Suppressor macrophage treated with lipopolysaccharide for 4 hours (primary cell): ENCODE data around the gene MYO1D.
A peak's percentile ranks its signal among the peaks of the same experiment; 100 is the strongest.
"Not testable (repeated sequence)": the region's sequence is repeated elsewhere in the genome, so short reads cannot be mapped to it uniquely, and the experiment has no call there.

Experiments used
- DNase-seq: peaks from one replicate; pipeline ENCODE4 v3.0.0-alpha.2; 2020

Gene MYO1D

GRCh38 chr17:32658470-32659418 lies 218.2 kb downstream of the MYO1D start:
- no peak for DNase-seq

- no peak for DNase-seq
Observed at GRCh38 chr17:32656886-32657285, 220.0 kb downstream of the MYO1D start.

- DNase-seq = peak; percentile 6
Observed at GRCh38 chr17:32654324-32654723, 222.6 kb downstream of the MYO1D start.

- no peak for DNase-seq
Observed at GRCh38 chr17:32651084-32651483, 225.8 kb downstream of the MYO1D start.

- no peak for DNase-seq
Observed at GRCh38 chr17:32648450-32648849, 228.5 kb downstream of the MYO1D start.

GRCh38 chr17:32646941-32647340 lies 230.0 kb downstream of the MYO1D start:
- no peak for DNase-seq

GRCh38 chr17:32641514-32641913 lies 235.4 kb downstream of the MYO1D start:
- not testable (repeated sequence) for DNase-seq

GRCh38 chr17:32636598-32637218 lies 240.2 kb downstream of the MYO1D start:
- no peak for DNase-seq

GRCh38 chr17:32634167-32634566 lies 242.8 kb downstream of the MYO1D start:
- DNase-seq = no peak

- no peak for DNase-seq
Observed at GRCh38 chr17:32631341-32632096, 245.4 kb downstream of the MYO1D start.

GRCh38 chr17:32629563-32630190 lies 247.2 kb downstream of the MYO1D start:
- DNase-seq = no peak

- no peak for DNase-seq
Observed at GRCh38 chr17:32628271-32629044, 248.5 kb downstream of the MYO1D start.

- no peak for DNase-seq
Observed at GRCh38 chr17:32627239-32627996, 249.5 kb downstream of the MYO1D start.

GRCh38 chr17:32626379-32626791 lies 250.5 kb downstream of the MYO1D start:
- no peak for DNase-seq

GRCh38 chr17:32625971-32626370 lies 251.0 kb downstream of the MYO1D start:
- DNase-seq = no peak

- no peak for DNase-seq
Observed at GRCh38 chr17:32623196-32623595, 253.7 kb downstream of the MYO1D start.

- no peak for DNase-seq
Observed at GRCh38 chr17:32622540-32622939, 254.4 kb downstream of the MYO1D start.

- DNase-seq = no peak
Observed at GRCh38 chr17:32621612-32622312, 255.2 kb downstream of the MYO1D start.

GRCh38 chr17:32615326-32615725 lies 261.6 kb downstream of the MYO1D start:
- no peak for DNase-seq

- DNase-seq = no peak
Observed at GRCh38 chr17:32610943-32611342, 266.0 kb downstream of the MYO1D start.
